ENCODE data around the gene CPTP. TPM values are rescaled to one million over a fixed set of nuclear protein-coding genes. Genes with fewer than 3 reads are reported as not detected.

The CPTP gene
- total and polyA plus RNA-seq, 2 of the 13 experiments (the other 11 are each of a cell fraction or from before 2014, with no cell fraction given), result 5.5 to 9.3 TPM

DNA sequence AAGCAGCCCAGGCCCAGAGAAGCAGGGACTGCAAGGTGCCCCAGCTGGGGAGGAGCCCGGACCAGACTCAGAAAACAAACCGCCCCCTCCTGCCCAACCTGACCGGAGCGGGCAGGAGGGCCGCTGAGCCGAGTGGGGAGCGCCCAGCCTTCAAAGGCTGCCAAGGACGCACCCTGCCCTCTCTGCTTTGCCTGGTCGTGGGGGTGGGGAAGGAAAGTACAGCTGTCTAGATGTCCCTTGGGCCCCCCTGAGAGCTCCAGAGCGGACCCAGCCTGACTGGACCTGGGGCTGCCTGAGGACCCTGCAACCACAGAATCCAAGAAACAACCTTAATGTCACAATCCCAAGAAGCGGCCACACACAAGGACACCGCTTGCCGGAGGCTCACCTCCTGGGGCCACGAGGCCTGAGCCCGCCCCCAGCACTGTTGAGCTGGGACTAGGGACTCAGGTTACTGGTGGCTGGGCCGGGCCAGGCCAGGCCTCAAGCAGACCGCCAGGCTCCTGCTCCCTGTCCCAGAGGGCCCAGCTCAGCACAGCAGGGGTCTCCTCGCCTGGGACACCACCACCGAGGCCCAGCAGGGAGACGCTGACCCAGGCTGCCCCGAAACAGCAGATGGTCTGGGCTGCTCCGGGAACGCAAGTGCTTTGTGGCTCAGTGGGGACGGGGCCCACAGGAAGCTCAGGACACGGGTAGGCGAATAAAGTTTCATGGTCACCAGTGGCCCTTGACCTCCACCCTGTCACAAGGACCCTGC lies 23.2 kb downstream of the CPTP start (continued):
- TF ChIP-seq HDAC1 (CRISPR knock-in tag; IDR thresholded peaks at IDR 0.05) (peak; percentile 68), TRIM24 (CRISPR knock-in tag; IDR thresholded peaks at IDR 0.05) (no peak), CBX2 (IDR thresholded peaks at IDR 0.05; ENCODE audit: low read depth, low read length) (no peak), CBX2 (CRISPR knock-in tag; IDR thresholded peaks at IDR 0.05; ENCODE audit: low read depth) (no peak), RXRB (CRISPR knock-in tag; IDR thresholded peaks at IDR 0.05; ENCODE audit: borderline replicate concordance) (peak; percentile 31), SMAD1 (CRISPR knock-in tag; IDR thresholded peaks at IDR 0.05; ENCODE audit: borderline replicate concordance, low read depth) (no peak), ZNF569 (CRISPR knock-in tag; IDR thresholded peaks at IDR 0.05; ENCODE audit: borderline replicate concordance) (no peak), ZNF256 (CRISPR knock-in tag; conservative IDR thresholded peaks at IDR 0.05) (no peak), TGIF2 (CRISPR knock-in tag; IDR thresholded peaks at IDR 0.05) (no peak), TMF1 (CRISPR knock-in tag; IDR thresholded peaks at IDR 0.05; ENCODE audit: low read depth) (no peak), NRL (CRISPR knock-in tag; IDR thresholded peaks at IDR 0.05; ENCODE audit: borderline replicate concordance) (no peak), ZFY (CRISPR knock-in tag; IDR thresholded peaks at IDR 0.05) (peak; percentile 92), GATAD1 (CRISPR knock-in tag; IDR thresholded peaks at IDR 0.05) (peak; percentile 53; the same call in 1 of the 2 replicates), DNMT1 (CRISPR knock-in tag; IDR thresholded peaks at IDR 0.05) (no peak), EP300 (IDR thresholded peaks at IDR 0.05; ENCODE audit: low read depth in 2 of 2, low read length in 2 of 2) (peak in 1 of 2 experiments; percentile 24; a peak in 1 of 4 replicates), EP300 (CRISPR knock-in tag; IDR thresholded peaks at IDR 0.05; ENCODE audit: borderline replicate concordance) (no peak), HOXA5 (CRISPR knock-in tag; IDR thresholded peaks at IDR 0.05) (no peak), NFIC (IDR thresholded peaks at IDR 0.05; ENCODE audit: low read length) (no peak), ZNF274 (CRISPR knock-in tag; IDR thresholded peaks at IDR 0.05) (no peak)
- TF ChIP-seq, protein P1, sequence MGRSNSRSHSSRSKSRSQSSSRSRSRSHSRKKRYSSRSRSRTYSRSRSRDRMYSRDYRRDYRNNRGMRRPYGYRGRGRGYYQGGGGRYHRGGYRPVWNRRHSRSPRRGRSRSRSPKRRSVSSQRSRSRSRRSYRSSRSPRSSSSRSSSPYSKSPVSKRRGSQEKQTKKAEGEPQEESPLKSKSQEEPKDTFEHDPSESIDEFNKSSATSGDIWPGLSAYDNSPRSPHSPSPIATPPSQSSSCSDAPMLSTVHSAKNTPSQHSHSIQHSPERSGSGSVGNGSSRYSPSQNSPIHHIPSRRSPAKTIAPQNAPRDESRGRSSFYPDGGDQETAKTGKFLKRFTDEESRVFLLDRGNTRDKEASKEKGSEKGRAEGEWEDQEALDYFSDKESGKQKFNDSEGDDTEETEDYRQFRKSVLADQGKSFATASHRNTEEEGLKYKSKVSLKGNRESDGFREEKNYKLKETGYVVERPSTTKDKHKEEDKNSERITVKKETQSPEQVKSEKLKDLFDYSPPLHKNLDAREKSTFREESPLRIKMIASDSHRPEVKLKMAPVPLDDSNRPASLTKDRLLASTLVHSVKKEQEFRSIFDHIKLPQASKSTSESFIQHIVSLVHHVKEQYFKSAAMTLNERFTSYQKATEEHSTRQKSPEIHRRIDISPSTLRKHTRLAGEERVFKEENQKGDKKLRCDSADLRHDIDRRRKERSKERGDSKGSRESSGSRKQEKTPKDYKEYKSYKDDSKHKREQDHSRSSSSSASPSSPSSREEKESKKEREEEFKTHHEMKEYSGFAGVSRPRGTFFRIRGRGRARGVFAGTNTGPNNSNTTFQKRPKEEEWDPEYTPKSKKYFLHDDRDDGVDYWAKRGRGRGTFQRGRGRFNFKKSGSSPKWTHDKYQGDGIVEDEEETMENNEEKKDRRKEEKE (IDR thresholded peaks at IDR 0.05), result no peak
- TF ChIP-seq, protein P2, sequence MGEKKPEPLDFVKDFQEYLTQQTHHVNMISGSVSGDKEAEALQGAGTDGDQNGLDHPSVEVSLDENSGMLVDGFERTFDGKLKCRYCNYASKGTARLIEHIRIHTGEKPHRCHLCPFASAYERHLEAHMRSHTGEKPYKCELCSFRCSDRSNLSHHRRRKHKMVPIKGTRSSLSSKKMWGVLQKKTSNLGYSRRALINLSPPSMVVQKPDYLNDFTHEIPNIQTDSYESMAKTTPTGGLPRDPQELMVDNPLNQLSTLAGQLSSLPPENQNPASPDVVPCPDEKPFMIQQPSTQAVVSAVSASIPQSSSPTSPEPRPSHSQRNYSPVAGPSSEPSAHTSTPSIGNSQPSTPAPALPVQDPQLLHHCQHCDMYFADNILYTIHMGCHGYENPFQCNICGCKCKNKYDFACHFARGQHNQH (CRISPR knock-in tag; IDR thresholded peaks at IDR 0.05), result no peak
- TF ChIP-seq, protein P3, sequence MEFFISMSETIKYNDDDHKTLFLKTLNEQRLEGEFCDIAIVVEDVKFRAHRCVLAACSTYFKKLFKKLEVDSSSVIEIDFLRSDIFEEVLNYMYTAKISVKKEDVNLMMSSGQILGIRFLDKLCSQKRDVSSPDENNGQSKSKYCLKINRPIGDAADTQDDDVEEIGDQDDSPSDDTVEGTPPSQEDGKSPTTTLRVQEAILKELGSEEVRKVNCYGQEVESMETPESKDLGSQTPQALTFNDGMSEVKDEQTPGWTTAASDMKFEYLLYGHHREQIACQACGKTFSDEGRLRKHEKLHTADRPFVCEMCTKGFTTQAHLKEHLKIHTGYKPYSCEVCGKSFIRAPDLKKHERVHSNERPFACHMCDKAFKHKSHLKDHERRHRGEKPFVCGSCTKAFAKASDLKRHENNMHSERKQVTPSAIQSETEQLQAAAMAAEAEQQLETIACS (CRISPR knock-in tag; IDR thresholded peaks at IDR 0.05), result no peak
- TF ChIP-seq, protein P4, sequence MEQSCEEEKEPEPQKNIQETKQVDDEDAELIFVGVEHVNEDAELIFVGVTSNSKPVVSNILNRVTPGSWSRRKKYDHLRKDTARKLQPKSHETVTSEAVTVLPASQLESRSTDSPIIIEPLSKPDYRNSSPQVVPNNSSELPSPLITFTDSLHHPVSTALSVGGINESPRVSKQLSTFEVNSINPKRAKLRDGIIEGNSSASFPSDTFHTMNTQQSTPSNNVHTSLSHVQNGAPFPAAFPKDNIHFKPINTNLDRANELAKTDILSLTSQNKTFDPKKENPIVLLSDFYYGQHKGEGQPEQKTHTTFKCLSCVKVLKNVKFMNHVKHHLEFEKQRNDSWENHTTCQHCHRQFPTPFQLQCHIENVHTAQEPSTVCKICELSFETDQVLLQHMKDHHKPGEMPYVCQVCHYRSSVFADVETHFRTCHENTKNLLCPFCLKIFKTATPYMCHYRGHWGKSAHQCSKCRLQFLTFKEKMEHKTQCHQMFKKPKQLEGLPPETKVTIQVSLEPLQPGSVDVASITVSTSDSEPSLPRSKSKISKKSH (CRISPR knock-in tag; IDR thresholded peaks at IDR 0.05; ENCODE audit: borderline replicate concordance), result no peak
